ENCODE results near the gene HDAC8. TPM values are rescaled to one million over a fixed set of nuclear protein-coding genes. Genes with fewer than 3 reads are reported as not detected.
"Not testable (repeated sequence)": the region's sequence is repeated elsewhere in the genome, so short reads cannot be mapped to it uniquely, and the experiment has no call there.

HDAC8 gene
- total and polyA plus RNA-seq, 8 donors: 28.7 to 49.5 (median 39.6) TPM

DNA sequence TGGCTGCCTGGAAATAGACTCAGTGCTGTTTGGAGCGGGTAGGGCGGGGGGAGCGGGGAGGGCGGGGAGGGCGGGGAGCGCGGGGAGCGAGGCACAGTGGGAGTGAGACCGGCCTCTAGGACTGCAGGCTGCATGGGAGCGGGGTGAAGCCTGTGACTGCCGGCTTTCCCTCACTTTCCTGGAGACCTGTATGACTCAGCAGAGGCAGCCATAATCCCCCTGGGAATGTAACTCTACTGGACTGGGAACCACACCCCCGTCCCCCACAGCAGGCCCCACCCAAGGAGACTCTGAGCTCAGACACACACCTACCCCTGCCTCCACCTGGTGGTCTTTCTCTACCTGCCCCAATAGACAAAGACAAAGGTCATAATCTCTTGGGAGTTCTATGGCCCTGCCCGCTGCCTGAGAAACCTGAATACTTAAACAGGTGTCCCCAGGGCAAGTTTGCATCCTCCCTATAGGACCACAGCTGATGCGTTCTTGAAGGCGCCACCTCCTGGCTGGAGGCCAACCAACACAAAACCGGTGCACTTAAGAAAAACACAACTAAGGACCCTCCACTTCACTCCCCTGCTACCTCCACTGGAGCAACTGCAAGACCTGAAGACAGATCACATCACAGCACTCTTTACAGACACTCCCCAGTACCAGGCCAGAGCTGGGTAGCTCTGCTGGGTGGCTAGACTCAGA lies 18.0 kb downstream of the HDAC8 start:
- no peaks in the 10 kb centered on the region for H3K27me3 ChIP-seq
- TF ChIP-seq CTCF (IDR thresholded peaks at IDR 0.05): no peak
- no peaks in the 10 kb centered on the region for H3K4me1 ChIP-seq
- no peak overlapping the region for H3K4me3 ChIP-seq
- H3K27ac ChIP-seq: no peak overlapping the region
- ATAC-seq (peak; percentile 16), DNase-seq (no peak)
- intact Hi-C loops (cut with DNase I): no loop called here
- H3K9me3 ChIP-seq: no peaks in the 10 kb centered on the region
- H3K36me3 ChIP-seq: no peaks in the 10 kb centered on the region

DNA sequence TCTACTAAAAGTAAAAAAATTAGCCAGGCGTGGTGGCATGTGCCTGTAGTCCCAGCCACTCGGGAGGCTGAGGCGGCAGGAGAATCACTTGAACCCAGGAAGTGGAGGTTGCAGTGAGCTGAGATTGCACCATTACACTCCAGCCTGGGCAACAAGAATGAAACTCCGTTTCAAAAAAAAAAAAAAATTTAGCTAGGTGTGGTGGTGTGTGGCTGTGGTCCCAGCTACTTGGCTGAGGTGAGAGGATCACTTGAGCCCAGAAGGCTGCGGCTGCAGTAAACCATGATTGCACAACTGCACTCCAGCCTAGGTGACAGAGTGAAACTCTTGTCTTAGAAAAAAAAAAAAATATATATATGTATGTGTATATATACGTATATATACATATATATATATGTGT lies 20.2 kb downstream of the HDAC8 start:
- H3K27ac ChIP-seq; H3K36me3 ChIP-seq; H3K4me3 ChIP-seq; H3K9me3 ChIP-seq; H3K4me1 ChIP-seq; intact Hi-C loops (cut with DNase I); H3K27me3 ChIP-seq: not testable (repeated sequence)
- DNase-seq (peak in 1 of 4 donors; percentile 43), ATAC-seq (peak; percentile 83)

DNA sequence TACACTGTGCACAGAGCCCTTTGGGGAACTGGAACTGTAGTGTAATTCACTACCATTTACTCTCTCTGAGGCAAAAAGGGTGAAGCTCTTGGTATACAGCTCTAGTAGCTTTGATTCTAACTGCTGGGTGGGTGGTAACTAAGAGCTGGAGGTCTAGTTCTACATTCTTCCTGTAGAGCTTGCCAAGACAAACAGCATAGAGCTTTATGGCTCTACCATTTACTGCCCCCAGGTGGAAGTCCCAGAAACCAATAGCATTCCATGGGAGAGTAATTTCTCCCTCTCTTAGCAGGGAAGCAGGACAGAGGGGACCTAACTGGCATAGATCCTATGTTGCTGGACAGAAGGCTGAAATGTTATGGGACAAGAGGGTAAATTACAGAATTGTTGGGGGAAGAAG lies 26.7 kb downstream of the HDAC8 start:
- Histone ChIP-seq H3K36me3 (no peaks in the 10 kb centered on the region), H3K9me3 (no peaks in the 10 kb centered on the region), H3K4me1 (no peaks in the 10 kb centered on the region), H3K27me3 (no peaks in the 10 kb centered on the region), H3K4me3 (no peak overlapping the region), H3K27ac (no peak overlapping the region)
- TF ChIP-seq CTCF (IDR thresholded peaks at IDR 0.05): no peak
- ATAC-seq (peak; percentile 47), DNase-seq (no peak)
- intact Hi-C loops (cut with DNase I): no loop called here

DNA sequence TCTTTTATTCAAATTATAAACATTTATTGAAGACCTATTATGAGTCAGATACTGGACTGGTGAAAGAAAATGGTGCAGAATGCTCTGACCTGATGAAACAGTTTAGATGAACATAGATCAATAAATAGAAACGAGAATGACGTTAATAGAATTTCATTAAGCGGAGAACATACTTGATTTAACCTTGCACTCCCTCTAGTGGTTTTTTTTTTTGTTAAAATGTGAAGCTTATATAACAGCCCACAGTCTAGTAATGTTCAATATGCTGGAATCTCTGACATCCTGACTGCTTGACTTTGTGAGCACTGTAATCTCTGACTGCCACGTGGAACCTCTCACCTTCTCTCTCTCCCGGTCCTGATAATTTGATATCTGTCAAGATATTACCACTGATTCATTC lies 32.3 kb downstream of the HDAC8 start:
- peak; percentile 75 for ATAC-seq
- intact Hi-C loops (cut with DNase I): no loop called here
- Histone ChIP-seq H3K27me3 (no peaks in the 10 kb centered on the region), H3K27ac (no peak overlapping the region), H3K9me3 (no peaks in the 10 kb centered on the region), H3K4me1 (no peaks in the 10 kb centered on the region), H3K4me3 (no peak overlapping the region), H3K36me3 (no peaks in the 10 kb centered on the region)
- DNase-seq: no peak
- TF ChIP-seq CTCF (IDR thresholded peaks at IDR 0.05): peak in 1 of 2 donors; percentile 24

DNA sequence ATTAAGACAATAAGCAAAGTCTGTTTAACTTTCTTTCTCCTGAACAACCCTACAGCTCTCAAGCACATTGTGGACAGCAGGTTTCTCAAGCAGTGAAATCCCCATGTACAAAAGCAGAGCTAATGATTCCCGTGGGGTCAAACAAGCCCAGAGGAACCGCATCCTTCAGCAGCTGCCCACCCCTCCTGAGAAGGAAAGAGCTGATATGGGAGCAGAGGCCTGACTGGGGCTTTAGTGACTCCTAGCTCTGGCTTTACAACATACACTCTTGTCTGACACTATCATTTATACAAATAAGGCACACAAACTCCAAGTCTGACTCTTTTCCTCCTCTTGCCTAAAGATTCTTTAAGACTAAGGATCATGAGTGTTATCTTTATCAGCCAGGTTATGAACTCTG lies 32.8 kb downstream of the HDAC8 start:
- ATAC-seq: peak; percentile 29
- intact Hi-C loops (cut with DNase I): no loop called here
- H3K4me1 ChIP-seq: no peaks in the 10 kb centered on the region

More for the DNA sequence above, 32.8 kb downstream of the HDAC8 start:
- no peaks in the 10 kb centered on the region for H3K9me3 ChIP-seq
- DNase-seq: no peak
- TF ChIP-seq CTCF (IDR thresholded peaks at IDR 0.05): no peak
- H3K4me3 ChIP-seq: no peak overlapping the region
- no peaks in the 10 kb centered on the region for H3K27me3 ChIP-seq
- no peak overlapping the region for H3K27ac ChIP-seq
- no peaks in the 10 kb centered on the region for H3K36me3 ChIP-seq

Measured in left lung (tissue), 10 donors.